ENCODE measurements around the gene NKX1-1.

- no peak for TF ChIP-seq REST (IDR thresholded peaks at IDR 0.05; ENCODE audit: insufficient read depth in 1 of 2, low read depth in 2 of 2, low read length in 2 of 2)
- no peak for TF ChIP-seq POLR2AphosphoS5 (IDR thresholded peaks at IDR 0.05; ENCODE audit: low read depth, low read length)
- no peak for TF ChIP-seq SIN3A (IDR thresholded peaks at IDR 0.05; ENCODE audit: borderline replicate concordance, insufficient read depth, low read length)
- TF ChIP-seq TAF1 (IDR thresholded peaks at IDR 0.05; ENCODE audit: borderline replicate concordance, insufficient read depth, low read length), result no peak
Observed at GRCh38 chr4:1379351-1379781, 26.9 kb downstream of the NKX1-1 start.
